Measurements from ENCODE around the gene DLG2. TPM values are rescaled to one million over a fixed set of nuclear protein-coding genes. Genes with fewer than 3 reads are reported as not detected.

The DLG2 gene
- polyA plus RNA-seq, 1 experiment: 0.68 TPM

DNA sequence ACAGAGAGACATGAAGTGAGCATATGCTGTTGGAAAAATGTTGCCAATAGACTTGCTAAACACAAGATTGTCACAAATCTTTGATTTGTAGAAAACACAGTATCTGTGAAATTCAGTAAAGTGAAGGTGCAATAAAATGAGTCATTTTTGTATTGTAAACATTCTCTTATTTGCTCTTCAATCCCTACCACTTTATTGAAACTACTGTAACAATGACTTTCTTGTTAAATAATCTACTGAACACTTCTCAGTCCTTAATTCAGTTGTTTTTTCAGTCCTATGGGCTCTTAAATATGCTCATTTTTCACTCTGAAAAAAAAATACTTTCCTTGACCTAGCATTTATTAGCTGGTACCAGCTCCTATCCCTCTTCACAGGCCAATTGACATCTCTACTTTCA lies 531.9 kb downstream of the DLG2 start:
- POLR2A ChIA-PET: no interaction called here
- no peaks in the 10 kb centered on the region; the same call in 1 of the 2 replicates for H3K9me3 ChIP-seq (ENCODE audit: control insufficient read depth, insufficient read depth, low read length)
- H3K27me3 ChIP-seq (ENCODE audit: control insufficient read depth, insufficient read depth, low read length): no peaks in the 10 kb centered on the region
- no peak overlapping the region for H3K27ac ChIP-seq (ENCODE audit: low read depth, low read length)
- CTCF ChIA-PET: no interaction called here
- TF ChIP-seq, protein P1, sequence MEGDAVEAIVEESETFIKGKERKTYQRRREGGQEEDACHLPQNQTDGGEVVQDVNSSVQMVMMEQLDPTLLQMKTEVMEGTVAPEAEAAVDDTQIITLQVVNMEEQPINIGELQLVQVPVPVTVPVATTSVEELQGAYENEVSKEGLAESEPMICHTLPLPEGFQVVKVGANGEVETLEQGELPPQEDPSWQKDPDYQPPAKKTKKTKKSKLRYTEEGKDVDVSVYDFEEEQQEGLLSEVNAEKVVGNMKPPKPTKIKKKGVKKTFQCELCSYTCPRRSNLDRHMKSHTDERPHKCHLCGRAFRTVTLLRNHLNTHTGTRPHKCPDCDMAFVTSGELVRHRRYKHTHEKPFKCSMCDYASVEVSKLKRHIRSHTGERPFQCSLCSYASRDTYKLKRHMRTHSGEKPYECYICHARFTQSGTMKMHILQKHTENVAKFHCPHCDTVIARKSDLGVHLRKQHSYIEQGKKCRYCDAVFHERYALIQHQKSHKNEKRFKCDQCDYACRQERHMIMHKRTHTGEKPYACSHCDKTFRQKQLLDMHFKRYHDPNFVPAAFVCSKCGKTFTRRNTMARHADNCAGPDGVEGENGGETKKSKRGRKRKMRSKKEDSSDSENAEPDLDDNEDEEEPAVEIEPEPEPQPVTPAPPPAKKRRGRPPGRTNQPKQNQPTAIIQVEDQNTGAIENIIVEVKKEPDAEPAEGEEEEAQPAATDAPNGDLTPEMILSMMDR (IDR thresholded peaks at IDR 0.05; ENCODE audit: low read depth, low read length): no peak
- no peak for DNase-seq (ENCODE audit: low read depth, low spot score)
- no peak overlapping the region for H3K4me3 ChIP-seq (ENCODE audit: low read depth, low read length)

DNA sequence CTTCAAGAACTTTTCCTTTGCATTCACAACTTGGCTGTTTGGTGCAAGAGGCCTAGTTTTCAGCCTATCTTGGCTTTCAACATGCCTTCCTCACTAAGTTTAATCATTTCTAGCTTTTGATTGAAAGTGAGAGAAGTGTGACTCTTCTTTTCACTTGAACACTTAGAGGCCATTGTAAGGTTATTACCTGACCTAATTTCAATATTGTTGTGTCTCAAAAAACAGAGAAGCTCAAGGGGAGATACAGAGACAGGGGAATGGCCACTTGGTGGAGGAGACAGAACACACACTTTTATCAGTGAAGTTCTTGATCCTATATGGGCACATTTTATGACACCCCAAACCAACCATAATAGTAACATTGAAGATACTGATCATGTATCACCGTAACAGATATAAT lies 532.3 kb downstream of the DLG2 start:
- Histone ChIP-seq H3K9me3 (ENCODE audit: control insufficient read depth, insufficient read depth, low read length) (no peaks in the 10 kb centered on the region; the same call in 1 of the 2 replicates), H3K27ac (ENCODE audit: low read depth, low read length) (no peak overlapping the region), H3K27me3 (ENCODE audit: control insufficient read depth, insufficient read depth, low read length) (no peaks in the 10 kb centered on the region), H3K4me3 (ENCODE audit: low read depth, low read length) (no peak overlapping the region)
- TF ChIP-seq, protein P1 (IDR thresholded peaks at IDR 0.05; ENCODE audit: low read depth, low read length): no peak
- DNase-seq (ENCODE audit: low read depth, low spot score): no peak
- ChIA-PET CTCF (no interaction called here), POLR2A (no interaction called here)

DNA sequence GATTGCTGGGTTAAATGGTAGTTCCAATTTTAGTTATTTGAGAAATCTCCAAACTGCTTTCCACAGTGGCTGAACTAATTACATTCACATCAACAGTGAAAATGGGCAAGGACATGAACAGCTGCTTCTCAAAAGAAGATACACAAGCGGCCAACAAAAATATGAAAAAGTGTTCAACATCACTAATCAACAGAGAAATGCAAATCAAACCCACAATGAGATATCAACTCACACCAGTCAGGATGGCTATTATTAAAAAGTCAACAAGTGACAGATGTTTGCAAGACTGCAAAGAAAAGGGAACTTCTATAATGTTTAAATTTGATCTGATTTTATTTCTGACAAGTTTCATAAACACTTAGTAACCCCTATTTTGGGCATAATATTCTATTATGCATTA lies 537.5 kb downstream of the DLG2 start:
- ChIA-PET POLR2A (no interaction called here), CTCF (no interaction called here)

DNA sequence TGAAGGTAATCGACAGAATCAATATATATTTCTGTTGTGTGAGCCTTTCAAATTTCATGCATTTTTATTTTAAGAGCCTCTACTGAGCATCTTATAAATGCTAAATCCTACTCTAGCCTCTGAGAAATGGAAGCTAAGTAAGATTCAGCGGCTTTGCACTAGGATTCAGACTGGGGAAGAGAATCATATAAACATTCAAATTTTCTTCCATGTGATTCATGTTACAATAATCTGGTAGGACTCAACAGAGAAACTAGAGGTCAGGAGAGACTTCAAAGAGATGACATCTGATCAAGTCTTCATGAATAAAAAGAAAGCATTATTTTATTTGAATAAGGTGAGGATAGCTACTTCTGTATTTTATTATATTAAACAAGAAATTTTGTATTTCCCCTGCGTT lies 538.9 kb downstream of the DLG2 start:
- POLR2A ChIA-PET: no interaction called here
- no peaks in the 10 kb centered on the region for H3K27me3 ChIP-seq (ENCODE audit: control insufficient read depth, insufficient read depth, low read length)
- CTCF ChIA-PET: interaction anchor here (1.1 to 1.6 kb wide), 3 partner anchors 9 to 22 kb away, joined by 4 to 5 read pairs (median 4); no protein-coding TSS in a partner anchor
- DNase-seq (ENCODE audit: low read depth, low spot score): peak; percentile 27
- no peaks in the 10 kb centered on the region for H3K9me3 ChIP-seq (ENCODE audit: control insufficient read depth, insufficient read depth, low read length)
- no peak overlapping the region for H3K4me3 ChIP-seq (ENCODE audit: low read depth, low read length)
- H3K27ac ChIP-seq (ENCODE audit: low read depth, low read length): no peak overlapping the region
- TF ChIP-seq, protein P1 (IDR thresholded peaks at IDR 0.05; ENCODE audit: low read depth, low read length): no peak

More for the DNA sequence above, 537.5 kb downstream of the DLG2 start:
- Histone ChIP-seq H3K27me3 (ENCODE audit: control insufficient read depth, insufficient read depth, low read length) (no peaks in the 10 kb centered on the region), H3K9me3 (ENCODE audit: control insufficient read depth, insufficient read depth, low read length) (no peaks in the 10 kb centered on the region), H3K4me3 (ENCODE audit: low read depth, low read length) (no peak overlapping the region), H3K27ac (ENCODE audit: low read depth, low read length) (no peak overlapping the region)
- no peak for DNase-seq (ENCODE audit: low read depth, low spot score)
- TF ChIP-seq, protein P1 (IDR thresholded peaks at IDR 0.05; ENCODE audit: low read depth, low read length): no peak

DNA sequence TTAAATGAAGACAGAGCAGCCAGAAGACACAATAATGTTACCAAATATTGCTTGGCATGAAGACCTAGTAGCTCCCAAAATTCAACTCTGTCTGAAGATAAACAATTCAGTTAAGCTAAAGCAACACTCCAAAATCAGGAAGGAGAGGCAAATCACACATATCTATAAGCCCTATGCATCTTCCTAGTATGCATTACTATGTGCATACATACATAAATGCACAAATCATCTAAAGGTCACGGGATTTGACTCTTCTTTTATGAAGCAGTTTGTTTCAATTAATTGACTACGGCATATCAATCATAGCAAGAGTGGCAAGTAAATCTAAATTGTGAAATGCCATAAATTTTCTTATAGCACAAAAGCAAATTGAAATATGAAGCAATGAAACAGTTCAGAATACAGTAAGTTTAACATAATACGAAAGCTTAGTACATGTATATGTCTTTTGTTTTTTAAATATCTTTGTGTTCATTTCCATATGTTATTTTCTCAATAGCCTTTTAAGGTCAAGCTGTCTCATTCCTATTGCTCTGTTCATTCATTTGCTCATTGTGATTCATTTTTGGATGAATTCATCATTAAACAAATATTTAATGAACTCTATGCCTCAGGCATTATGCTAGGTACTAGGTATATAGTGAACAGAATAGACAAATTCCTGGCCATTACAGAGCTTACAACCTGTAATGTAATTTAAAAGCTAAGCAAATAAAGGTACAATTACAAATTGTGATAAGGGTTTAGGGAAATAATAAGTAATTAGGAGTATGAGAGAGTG lies 540.5 kb downstream of the DLG2 start:
- Histone ChIP-seq H3K27me3 (ENCODE audit: control insufficient read depth, insufficient read depth, low read length) (no peaks in the 10 kb centered on the region), H3K4me3 (ENCODE audit: low read depth, low read length) (no peak overlapping the region), H3K9me3 (ENCODE audit: control insufficient read depth, insufficient read depth, low read length) (no peaks in the 10 kb centered on the region), H3K27ac (ENCODE audit: low read depth, low read length) (no peak overlapping the region)
- CTCF ChIA-PET: interaction anchor here (0.8 kb wide), 1 partner anchor 29 kb away, joined by 4 read pairs; no protein-coding TSS in a partner anchor
- TF ChIP-seq, protein P1 (IDR thresholded peaks at IDR 0.05; ENCODE audit: low read depth, low read length): no peak
- DNase-seq (ENCODE audit: low read depth, low spot score): peak; percentile 4
- POLR2A ChIA-PET: interaction anchor here (0.7 kb wide), 1 partner anchor 181 kb away, joined by 3 read pairs; no protein-coding TSS in a partner anchor
